ELF-1 (cell line): ENCODE measurements around the gene SFI1.
A peak's percentile ranks its signal among the peaks of the same experiment; 100 is the strongest.
"Not testable (repeated sequence)": the region's sequence is repeated elsewhere in the genome, so short reads cannot be mapped to it uniquely, and the experiment has no call there.

ENCODE experiments used
- DNase-seq: peaks from one replicate; pipeline ENCODE4 v3.0.0-alpha.2; 2016; ENCODE audit warnings: low read depth, low spot score

Gene SFI1

GRCh38 chr22:31586137-31586920 lies 90.0 kb downstream of the SFI1 start:
- no peak for DNase-seq

GRCh38 chr22:31588970-31589675 lies 92.8 kb downstream of the SFI1 start:
- DNase-seq = no peak

- DNase-seq = not testable (repeated sequence)
These were observed 93.8 kb downstream of the SFI1 start for GRCh38 chr22:31590161-31590560.

- DNase-seq = no peak
These were observed 98.9 kb downstream of the SFI1 start for GRCh38 chr22:31595271-31595670.

GRCh38 chr22:31602259-31602952 lies 106.1 kb downstream of the SFI1 start:
- DNase-seq = peak; percentile 90

GRCh38 chr22:31603081-31603525 lies 106.8 kb downstream of the SFI1 start:
- no peak for DNase-seq

- DNase-seq = no peak
These were observed 107.2 kb downstream of the SFI1 start for GRCh38 chr22:31603574-31603973.

- DNase-seq = no peak
These were observed 107.9 kb downstream of the SFI1 start for GRCh38 chr22:31604137-31604705.

- DNase-seq = no peak
These were observed 108.7 kb downstream of the SFI1 start for GRCh38 chr22:31604746-31605705.

- no peak for DNase-seq
These were observed 109.7 kb downstream of the SFI1 start for GRCh38 chr22:31605851-31606585.

- no peak for DNase-seq
These were observed 111.4 kb downstream of the SFI1 start for GRCh38 chr22:31607696-31608095.

GRCh38 chr22:31609716-31610115 lies 113.4 kb downstream of the SFI1 start:
- no peak for DNase-seq

- DNase-seq = no peak
These were observed 114.3 kb downstream of the SFI1 start for GRCh38 chr22:31610611-31611010.

GRCh38 chr22:31611061-31611760 lies 114.9 kb downstream of the SFI1 start:
- no peak for DNase-seq

- no peak for DNase-seq
These were observed 116.6 kb downstream of the SFI1 start for GRCh38 chr22:31612891-31613285.

GRCh38 chr22:31613286-31613903 lies 117.1 kb downstream of the SFI1 start:
- DNase-seq = no peak

GRCh38 chr22:31613904-31614296 lies 117.6 kb downstream of the SFI1 start:
- no peak for DNase-seq

- no peak for DNase-seq
These were observed 118.6 kb downstream of the SFI1 start for GRCh38 chr22:31614781-31615490.

- no peak for DNase-seq
These were observed 119.1 kb downstream of the SFI1 start for GRCh38 chr22:31615491-31615860.
